Left lung (tissue), 10 donors: ENCODE results near the gene KRTAP9-6. TPM values are rescaled to one million over a fixed set of nuclear protein-coding genes. Genes with fewer than 3 reads are reported as not detected.

Experiments
- ATAC-seq: fragments of 200-7000 bp; cut with Tn5 transposase; one replicate; pipeline ENCODE4 v1.9.1; 2020; ENCODE audit warnings: moderate library complexity
- DNase-seq, 4 donors: peaks; one replicate each; pipeline ENCODE4 v3.0.0-alpha.2; 2013 to 2020
- H3K27ac ChIP-seq, 2 donors: fragments of 200-600 bp; sonication (generic) in 1 of 2; one replicate each; pipeline versions ENCODE4 v1.5.0 to v1.8.0; 2020 to 2021
- H3K27me3 ChIP-seq, 2 donors: fragments of 200-600 bp; sonication (generic) in 1 of 2; one replicate each; pipeline versions ENCODE4 v1.5.0 to v1.8.0; 2020 to 2021
- H3K36me3 ChIP-seq, 2 donors: fragments of 200-600 bp; sonication (generic) in 1 of 2; one replicate each; pipeline versions ENCODE4 v1.5.0 to v1.8.0; 2020 to 2021
- H3K4me1 ChIP-seq, 2 donors: fragments of 200-600 bp; one replicate each; pipeline ENCODE4 v1.8.0; 2021
- H3K4me3 ChIP-seq, 2 donors: fragments of 200-600 bp; sonication (generic) in 1 of 2; one replicate each; pipeline versions ENCODE4 v1.5.0 to v1.8.0; 2020 to 2021; ENCODE audit warnings: mild to moderate bottlenecking in 1 of 2
- H3K9me3 ChIP-seq, 2 donors: fragments of 200-600 bp; sonication (generic) in 1 of 2; one replicate each; pipeline versions ENCODE4 v1.5.0 to v1.8.0; 2020 to 2021
- intact Hi-C, 2 donors: fragments of 100-400 bp; cut with DNase I; formaldehyde crosslinking; loops; one replicate each; pipeline versions ENCODE4 v1.11.2 to v1.14.2; 2022
- polyA plus RNA-seq, 6 donors: library from polyadenylated mRNA; unstranded; fragments of 120-200 nt; gene quantifications; one replicate each; pipeline ENCODE4 v1.2.1, GENCODE V29; 2013; ENCODE audit not compliant: insufficient read length in 6 of 6
- total RNA-seq, 2 donors: library from RNA; stranded (reverse); fragmentation: NEBNext Ultra II Directional; extraction: Animal tissue kit (Norgen Biotek cat#: 25700); gene quantifications; one replicate each; pipeline ENCODE4 v1.2.1, GENCODE V29; 2021
- TF ChIP-seq, protein P1 (sequence below), 2 donors: fragments of 200-600 bp; sonication (generic) in 1 of 2; IDR thresholded peaks; one replicate each; pipeline versions ENCODE4 v1.5.0 to v1.8.0; 2021; ENCODE audit warnings: antibody characterized with exemption in 2 of 2
- donor health status: DM: no; HTN: yes; CAD: no.
- donor health status: DM: no; HTN: no; CAD: no.

Gene KRTAP9-6
- total and polyA plus RNA-seq, 8 donors: 0.13 to 0.25 (median 0.23) TPM; not detected in 5

DNA sequence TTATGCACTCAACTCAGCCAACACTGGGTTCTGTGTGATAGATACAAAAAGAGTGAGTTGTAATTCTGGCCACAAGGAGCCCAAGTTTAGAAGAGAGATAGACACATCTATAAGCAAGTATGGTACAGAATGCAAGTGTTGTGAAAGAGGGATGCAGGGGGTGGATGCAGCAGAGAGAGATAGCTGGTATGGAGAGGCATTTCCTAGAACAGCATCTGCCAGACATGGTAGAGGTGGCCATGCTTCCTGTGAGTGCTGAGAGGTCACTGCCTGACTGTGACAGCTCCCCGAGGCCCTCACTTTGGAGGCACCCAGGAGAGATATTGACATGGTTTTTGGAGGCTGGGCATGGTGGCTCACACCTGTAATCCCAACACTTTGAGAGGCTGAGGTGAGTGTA, 45.9 kb downstream of the KRTAP9-6 start:
- ATAC-seq (no peak), DNase-seq (no peak)
- intact Hi-C loops: no loop called here
- no peak overlapping the region for H3K4me3 ChIP-seq
- peaks cover 0 to 19% of the 10 kb centered on the region in 2 donors for H3K4me1 ChIP-seq
- H3K9me3 ChIP-seq: no peaks in the 10 kb centered on the region
- no peak overlapping the region for H3K27ac ChIP-seq
- TF ChIP-seq, protein P1, sequence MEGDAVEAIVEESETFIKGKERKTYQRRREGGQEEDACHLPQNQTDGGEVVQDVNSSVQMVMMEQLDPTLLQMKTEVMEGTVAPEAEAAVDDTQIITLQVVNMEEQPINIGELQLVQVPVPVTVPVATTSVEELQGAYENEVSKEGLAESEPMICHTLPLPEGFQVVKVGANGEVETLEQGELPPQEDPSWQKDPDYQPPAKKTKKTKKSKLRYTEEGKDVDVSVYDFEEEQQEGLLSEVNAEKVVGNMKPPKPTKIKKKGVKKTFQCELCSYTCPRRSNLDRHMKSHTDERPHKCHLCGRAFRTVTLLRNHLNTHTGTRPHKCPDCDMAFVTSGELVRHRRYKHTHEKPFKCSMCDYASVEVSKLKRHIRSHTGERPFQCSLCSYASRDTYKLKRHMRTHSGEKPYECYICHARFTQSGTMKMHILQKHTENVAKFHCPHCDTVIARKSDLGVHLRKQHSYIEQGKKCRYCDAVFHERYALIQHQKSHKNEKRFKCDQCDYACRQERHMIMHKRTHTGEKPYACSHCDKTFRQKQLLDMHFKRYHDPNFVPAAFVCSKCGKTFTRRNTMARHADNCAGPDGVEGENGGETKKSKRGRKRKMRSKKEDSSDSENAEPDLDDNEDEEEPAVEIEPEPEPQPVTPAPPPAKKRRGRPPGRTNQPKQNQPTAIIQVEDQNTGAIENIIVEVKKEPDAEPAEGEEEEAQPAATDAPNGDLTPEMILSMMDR (IDR thresholded peaks at IDR 0.05): no peak
- peaks cover 0 to 21% of the 10 kb centered on the region in 2 donors for H3K27me3 ChIP-seq
- no peaks in the 10 kb centered on the region for H3K36me3 ChIP-seq

DNA sequence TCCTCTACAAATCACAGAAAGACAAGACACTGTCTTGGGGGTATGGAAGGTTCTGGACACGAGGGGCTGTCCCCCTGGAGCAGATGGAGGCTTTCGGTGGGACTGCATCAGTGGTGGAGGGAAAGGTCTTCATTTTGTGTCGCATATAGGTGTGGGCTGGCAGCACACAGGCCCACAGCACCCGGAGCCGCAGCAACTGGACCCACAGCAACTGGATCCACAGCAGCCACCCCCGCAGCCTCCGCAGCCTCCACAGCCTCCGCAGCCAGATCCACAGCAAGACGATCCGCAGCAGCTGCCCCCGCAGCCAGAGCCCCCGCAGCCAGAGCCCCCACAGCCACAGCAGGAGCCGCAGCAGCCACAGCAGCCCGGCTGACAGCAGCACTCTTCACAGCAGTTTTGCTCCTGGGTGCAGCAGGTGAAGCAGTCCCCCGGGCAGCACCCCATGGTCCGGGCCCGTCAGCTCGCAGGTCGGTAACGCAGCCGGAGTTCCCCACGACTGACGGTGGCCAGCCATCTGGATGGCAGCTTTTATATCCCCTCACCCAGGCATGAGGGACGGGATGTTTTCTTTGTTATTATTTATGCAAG, 50.1 kb downstream of the KRTAP9-6 start, which contains the start of gene KRTAP17-1:
TSS of gene KRTAP17-1 (minus strand) at position 507 of the 591 bp plus-strand sequence. CDS start at position 447, 60 bp downstream.
- Histone ChIP-seq H3K27me3 (peaks cover 0 to 5% of the 10 kb centered on the region in 2 donors), H3K27ac (no peak within 1 kb of the TSS), H3K9me3 (peaks cover 0 to 8% of the 10 kb centered on the region in 2 donors), H3K36me3 (no peaks in the 10 kb centered on the region), H3K4me3 (no peak within 1 kb of the TSS), H3K4me1 (no peaks in the 10 kb centered on the region)
- no peak for ATAC-seq
- TF ChIP-seq, protein P1 (IDR thresholded peaks at IDR 0.05): no peak
- DNase-seq: peak in 1 of 4 donors; percentile 70
- intact Hi-C loops: no loop called here

Other genes starting within 250 kb of the KRTAP9-6 start
Only the 30 nearest of the 40 such genes appear.
- gene KRTAP2-4, start 199.5 kb upstream of the KRTAP9-6 start, total RNA-seq: not detected
- gene KRTAP2-4, start 199.5 kb upstream of the KRTAP9-6 start, polyA plus RNA-seq: not detected
- not detected for gene KRTAP4-7, start 181.2 kb upstream of the KRTAP9-6 start, total RNA-seq
- gene KRTAP4-7, start 181.2 kb upstream of the KRTAP9-6 start, polyA plus RNA-seq: not detected
- gene KRTAP4-8, start 167.2 kb upstream of the KRTAP9-6 start, total RNA-seq: not detected
- gene KRTAP4-8, start 167.2 kb upstream of the KRTAP9-6 start, polyA plus RNA-seq: not detected
- not detected for gene KRTAP4-16, start 163.2 kb upstream of the KRTAP9-6 start, total RNA-seq
- gene KRTAP4-16, start 163.2 kb upstream of the KRTAP9-6 start, polyA plus RNA-seq: not detected
- not detected for gene KRTAP4-9, start 160.0 kb upstream of the KRTAP9-6 start, total RNA-seq
- gene KRTAP4-9, start 160.0 kb upstream of the KRTAP9-6 start, polyA plus RNA-seq: not detected
- not detected for gene KRTAP4-11, start 147.0 kb upstream of the KRTAP9-6 start, total RNA-seq
- gene KRTAP4-11, start 147.0 kb upstream of the KRTAP9-6 start, polyA plus RNA-seq: under 1 TPM in 1 of 6 donors, not detected in 5; 0.23 TPM
- not detected for gene KRTAP4-12, start 141.2 kb upstream of the KRTAP9-6 start, total RNA-seq
- not detected for gene KRTAP4-12, start 141.2 kb upstream of the KRTAP9-6 start, polyA plus RNA-seq
- gene KRTAP4-6, start 124.8 kb upstream of the KRTAP9-6 start, total RNA-seq: not detected
- gene KRTAP4-6, start 124.8 kb upstream of the KRTAP9-6 start, polyA plus RNA-seq: not detected
- not detected for gene KRTAP4-5, start 115.6 kb upstream of the KRTAP9-6 start, total RNA-seq
- not detected for gene KRTAP4-5, start 115.6 kb upstream of the KRTAP9-6 start, polyA plus RNA-seq
- gene KRTAP4-4, start 104.6 kb upstream of the KRTAP9-6 start, total RNA-seq: not detected
- not detected for gene KRTAP4-4, start 104.6 kb upstream of the KRTAP9-6 start, polyA plus RNA-seq
- not detected for gene KRTAP4-3, start 97.2 kb upstream of the KRTAP9-6 start, total RNA-seq
- gene KRTAP4-3, start 97.2 kb upstream of the KRTAP9-6 start, polyA plus RNA-seq: not detected
- not detected for gene KRTAP4-2, start 87.2 kb upstream of the KRTAP9-6 start, total RNA-seq
- not detected for gene KRTAP4-2, start 87.2 kb upstream of the KRTAP9-6 start, polyA plus RNA-seq
- not detected for gene KRTAP4-1, start 80.5 kb upstream of the KRTAP9-6 start, total RNA-seq
- gene KRTAP4-1, start 80.5 kb upstream of the KRTAP9-6 start, polyA plus RNA-seq: not detected
- not detected for gene KRTAP9-1, start 75.5 kb upstream of the KRTAP9-6 start, total RNA-seq
- gene KRTAP9-1, start 75.5 kb upstream of the KRTAP9-6 start, polyA plus RNA-seq: not detected
- not detected for gene KRTAP9-2, start 38.7 kb upstream of the KRTAP9-6 start, total RNA-seq
- gene KRTAP9-2, start 38.7 kb upstream of the KRTAP9-6 start, polyA plus RNA-seq: not detected
- gene KRTAP9-3, start 32.9 kb upstream of the KRTAP9-6 start, total RNA-seq: not detected
- not detected for gene KRTAP9-3, start 32.9 kb upstream of the KRTAP9-6 start, polyA plus RNA-seq
- not detected for gene KRTAP9-8, start 27.4 kb upstream of the KRTAP9-6 start, total RNA-seq
- gene KRTAP9-8, start 27.4 kb upstream of the KRTAP9-6 start, polyA plus RNA-seq: not detected
- not detected for gene KRTAP9-4, start 15.7 kb upstream of the KRTAP9-6 start, total RNA-seq
- gene KRTAP9-4, start 15.7 kb upstream of the KRTAP9-6 start, polyA plus RNA-seq: not detected
- not detected for gene KRTAP9-9, start 10.0 kb upstream of the KRTAP9-6 start, total RNA-seq
- gene KRTAP9-9, start 10.0 kb upstream of the KRTAP9-6 start, polyA plus RNA-seq: not detected
- not detected for gene KRTAP9-7, start 10.3 kb downstream of the KRTAP9-6 start, total RNA-seq
- gene KRTAP9-7, start 10.3 kb downstream of the KRTAP9-6 start, polyA plus RNA-seq: not detected
- gene KRTAP29-1, start 37.5 kb downstream of the KRTAP9-6 start, total RNA-seq: not detected
- not detected for gene KRTAP29-1, start 37.5 kb downstream of the KRTAP9-6 start, polyA plus RNA-seq
- not detected for gene KRTAP16-1, start 43.9 kb downstream of the KRTAP9-6 start, total RNA-seq
- gene KRTAP16-1, start 43.9 kb downstream of the KRTAP9-6 start, polyA plus RNA-seq: not detected
- gene KRTAP17-1, start 50.3 kb downstream of the KRTAP9-6 start, total RNA-seq: not detected
- gene KRTAP17-1, start 50.3 kb downstream of the KRTAP9-6 start, polyA plus RNA-seq: not detected
- not detected for gene KRT33A, start 85.5 kb downstream of the KRTAP9-6 start, total RNA-seq
- not detected for gene KRT33A, start 85.5 kb downstream of the KRTAP9-6 start, polyA plus RNA-seq
- not detected for gene KRT33B, start 104.4 kb downstream of the KRTAP9-6 start, total RNA-seq
- not detected for gene KRT33B, start 104.4 kb downstream of the KRTAP9-6 start, polyA plus RNA-seq
- not detected for gene KRT34, start 116.9 kb downstream of the KRTAP9-6 start, total RNA-seq
- not detected for gene KRT34, start 116.9 kb downstream of the KRTAP9-6 start, polyA plus RNA-seq
- not detected for gene KRT31, start 132.2 kb downstream of the KRTAP9-6 start, total RNA-seq
- not detected for gene KRT31, start 132.2 kb downstream of the KRTAP9-6 start, polyA plus RNA-seq
- gene KRT37, start 159.2 kb downstream of the KRTAP9-6 start, total RNA-seq: not detected
- not detected for gene KRT37, start 159.2 kb downstream of the KRTAP9-6 start, polyA plus RNA-seq
- not detected for gene KRT38, start 175.6 kb downstream of the KRTAP9-6 start, total RNA-seq
- not detected for gene KRT38, start 175.6 kb downstream of the KRTAP9-6 start, polyA plus RNA-seq
- gene KRT32, start 202.0 kb downstream of the KRTAP9-6 start, total RNA-seq: not detected
- gene KRT32, start 202.0 kb downstream of the KRTAP9-6 start, polyA plus RNA-seq: not detected